Fibroblast of lung (primary cell): Measurements from ENCODE around the gene LYPD6.

ENCODE experiments used
- EZH2 ChIP-seq: IDR thresholded peaks from 2 replicates; pipeline ENCODE4 v1.5.1; 2012; ENCODE audit warnings: low read length, control low read depth, mild to moderate bottlenecking; ENCODE audit errors: missing control alignments
- TF ChIP-seq, protein P1 (sequence below), 2 donors: IDR thresholded peaks in 1 of 2; conservative IDR thresholded peaks in 1 of 2; 1 replicate in 1 of 2; 2 replicates in 1 of 2; pipeline ENCODE4 v1.5.1; 2011 to 2012; ENCODE audit warnings: low read length in 2 of 2, control low read depth in 1 of 2, inconsistent platforms in 1 of 2, low read depth in 1 of 2, mild to moderate bottlenecking in 1 of 2

DNA sequence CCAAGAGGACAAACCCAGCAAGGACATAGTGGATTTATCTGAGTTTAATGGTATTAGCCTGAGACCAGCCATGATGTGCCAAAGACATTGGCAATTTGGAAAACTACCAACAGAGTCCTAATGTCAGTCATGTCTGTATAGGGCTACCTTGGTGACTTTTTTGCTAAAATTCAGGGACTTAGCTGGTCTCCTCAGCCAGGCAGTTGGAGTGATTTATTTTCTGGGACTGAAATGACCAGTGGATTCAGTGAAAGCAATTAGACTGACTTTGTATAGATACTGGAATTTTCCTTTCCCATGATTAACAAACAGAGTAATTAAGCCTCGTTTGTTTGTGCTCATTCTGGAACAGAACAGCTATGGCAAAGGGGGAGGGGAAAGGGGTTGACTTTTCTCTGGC is 55.0 kb downstream of the LYPD6 start:
- TF ChIP-seq, protein P1, sequence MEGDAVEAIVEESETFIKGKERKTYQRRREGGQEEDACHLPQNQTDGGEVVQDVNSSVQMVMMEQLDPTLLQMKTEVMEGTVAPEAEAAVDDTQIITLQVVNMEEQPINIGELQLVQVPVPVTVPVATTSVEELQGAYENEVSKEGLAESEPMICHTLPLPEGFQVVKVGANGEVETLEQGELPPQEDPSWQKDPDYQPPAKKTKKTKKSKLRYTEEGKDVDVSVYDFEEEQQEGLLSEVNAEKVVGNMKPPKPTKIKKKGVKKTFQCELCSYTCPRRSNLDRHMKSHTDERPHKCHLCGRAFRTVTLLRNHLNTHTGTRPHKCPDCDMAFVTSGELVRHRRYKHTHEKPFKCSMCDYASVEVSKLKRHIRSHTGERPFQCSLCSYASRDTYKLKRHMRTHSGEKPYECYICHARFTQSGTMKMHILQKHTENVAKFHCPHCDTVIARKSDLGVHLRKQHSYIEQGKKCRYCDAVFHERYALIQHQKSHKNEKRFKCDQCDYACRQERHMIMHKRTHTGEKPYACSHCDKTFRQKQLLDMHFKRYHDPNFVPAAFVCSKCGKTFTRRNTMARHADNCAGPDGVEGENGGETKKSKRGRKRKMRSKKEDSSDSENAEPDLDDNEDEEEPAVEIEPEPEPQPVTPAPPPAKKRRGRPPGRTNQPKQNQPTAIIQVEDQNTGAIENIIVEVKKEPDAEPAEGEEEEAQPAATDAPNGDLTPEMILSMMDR (conservative IDR thresholded peaks at IDR 0.05 in 1 of 2, IDR thresholded peaks at IDR 0.05 in 1 of 2; ENCODE audit: low read depth in 1 of 2, low read length in 2 of 2): no peak
- no peak for TF ChIP-seq EZH2
